OCI-LY1 (cell line): ENCODE results near the gene ACTR8.

Experiments
- H2AFZ ChIP-seq: fragments of 200-600 bp; sonication (generic), shearing (Covaris generic); 2 replicates; pipeline ENCODE4 v1.6.0; 2014; ENCODE audit warnings: antibody characterized with exemption, mild to moderate bottlenecking, low read length
- H3F3A ChIP-seq: fragments of 200-600 bp; sonication (generic), shearing (Covaris generic); 2 replicates; pipeline ENCODE4 v1.6.0; 2014; ENCODE audit warnings: mild to moderate bottlenecking, antibody characterized with exemption, low read length, moderate library complexity; ENCODE audit not compliant: insufficient read depth
- H3K27ac ChIP-seq: fragments of 200-600 bp; sonication (generic); 2 replicates; pipeline ENCODE4 v1.5.1; 2014; ENCODE audit warnings: low read length, mixed run types, mild to moderate bottlenecking, low read depth; ENCODE audit not compliant: poor library complexity, severe bottlenecking
- H3K27me3 ChIP-seq: fragments of 200-600 bp; sonication (generic); 2 replicates; pipeline ENCODE4 v1.6.0; 2014; ENCODE audit warnings: antibody characterized with exemption, mild to moderate bottlenecking, low read length, moderate library complexity; ENCODE audit not compliant: insufficient read depth
- H3K36me3 ChIP-seq: fragments of 200-600 bp; sonication (generic); 2 replicates; pipeline ENCODE4 v1.6.1; 2014; ENCODE audit warnings: mild to moderate bottlenecking, antibody characterized with exemption, low read length, moderate library complexity, mixed read lengths; ENCODE audit not compliant: insufficient read depth
- H3K4me1 ChIP-seq: fragments of 200-600 bp; sonication (generic); 2 replicates; pipeline ENCODE4 v1.5.1; 2014; ENCODE audit warnings: mild to moderate bottlenecking, low read length, moderate library complexity; ENCODE audit not compliant: insufficient read depth, severe bottlenecking
- H3K4me2 ChIP-seq: fragments of 200-600 bp; sonication (generic), shearing (Covaris generic); 2 replicates; pipeline ENCODE4 v1.6.1; 2014; ENCODE audit warnings: low read length
- H3K4me3 ChIP-seq: fragments of 200-600 bp; sonication (generic); 2 replicates; pipeline ENCODE4 v1.5.1; 2014; ENCODE audit warnings: low read length, low read depth, mild to moderate bottlenecking, mixed read lengths; ENCODE audit not compliant: poor library complexity, severe bottlenecking
- H3K79me2 ChIP-seq: fragments of 200-600 bp; shearing (Covaris generic); 2 replicates; pipeline ENCODE4 v1.6.1; 2016; ENCODE audit warnings: mixed run types, low read length, mixed read lengths; ENCODE audit not compliant: insufficient read depth
- H3K9ac ChIP-seq: fragments of 200-600 bp; sonication (generic), shearing (Covaris generic); 2 replicates; pipeline ENCODE4 v1.6.1; 2014; ENCODE audit warnings: mild to moderate bottlenecking, low read length, mixed read lengths
- H3K9me2 ChIP-seq: fragments of 200-600 bp; sonication (generic), shearing (Covaris generic); 2 replicates; pipeline ENCODE4 v1.6.1; 2014; ENCODE audit warnings: low read depth, mild to moderate bottlenecking, low read length, mixed read lengths
- H3K9me3 ChIP-seq: fragments of 200-600 bp; shearing (Covaris generic); 2 replicates; pipeline ENCODE4 v1.6.1; 2014; ENCODE audit warnings: low read length, mixed read lengths
- H4K20me1 ChIP-seq: fragments of 200-600 bp; sonication (generic), shearing (Covaris generic); 2 replicates; pipeline ENCODE4 v1.6.0; 2016; ENCODE audit warnings: mild to moderate bottlenecking, low read length; ENCODE audit not compliant: insufficient read depth
- EZH2 ChIP-seq: fragments of 200-600 bp; sonication (generic), shearing (Covaris generic); IDR thresholded peaks from 2 replicates; pipeline ENCODE4 v1.8.0; 2017; ENCODE audit warnings: borderline replicate concordance, mixed run types, mild to moderate bottlenecking, antibody characterized with exemption, low read length, moderate library complexity, mixed read lengths
- TF ChIP-seq, protein P1 (sequence below): fragments of 200-600 bp; sonication (generic), shearing (Covaris generic); IDR thresholded peaks from 2 replicates; pipeline ENCODE4 v1.5.1; 2017; ENCODE audit warnings: mild to moderate bottlenecking, antibody characterized with exemption, low read length, moderate library complexity, mixed read lengths

ACTR8 gene

DNA sequence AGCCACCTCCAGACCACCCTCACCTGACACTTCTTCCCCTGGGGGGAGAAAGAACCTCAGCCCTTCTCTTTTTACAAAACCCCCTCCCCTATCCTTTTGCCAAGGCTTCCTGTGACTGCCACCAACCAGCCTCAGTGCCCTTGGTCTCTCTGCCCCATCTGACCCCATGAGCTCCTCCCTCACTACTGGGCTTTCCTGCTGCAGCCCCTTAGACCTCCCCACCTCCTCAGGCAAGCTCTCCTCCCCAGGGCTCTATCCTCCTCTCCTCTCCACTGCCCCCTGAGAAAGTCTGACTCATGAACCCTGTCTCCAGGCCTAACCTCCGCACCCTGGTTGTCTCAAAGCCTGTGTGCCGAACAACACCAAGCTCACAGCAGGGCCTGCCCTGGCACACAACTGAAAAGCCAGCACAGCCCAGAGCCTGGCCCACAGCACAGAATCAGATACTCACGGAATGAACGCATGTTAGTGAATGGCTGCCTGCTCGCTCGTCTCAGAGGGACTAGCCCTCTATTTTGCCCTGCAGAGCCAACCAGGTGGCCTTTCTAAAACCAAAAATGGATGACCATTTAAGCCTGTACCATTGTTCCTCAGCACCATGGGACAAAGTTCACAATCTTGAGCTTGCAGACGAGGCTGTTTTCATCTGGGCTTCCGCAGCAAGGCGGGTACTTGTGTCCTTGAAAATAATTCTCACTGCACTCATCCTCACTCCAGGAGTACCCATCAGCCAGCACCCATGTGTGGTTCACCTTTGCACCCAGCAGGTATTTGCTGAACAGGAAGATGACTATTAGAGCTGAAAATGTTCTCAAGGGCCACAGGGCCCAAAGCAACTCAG lies 37.5 kb downstream of the ACTR8 start:
- Histone ChIP-seq H2AFZ (no peak overlapping the region), H3F3A (no peaks in the 10 kb centered on the region), H3K4me2 (no peak overlapping the region), H3K79me2 (no peaks in the 10 kb centered on the region), H3K4me1 (peaks cover 22% of the 10 kb centered on the region), H3K27ac (no peak overlapping the region), H3K9ac (no peak overlapping the region), H3K27me3 (peaks cover 21% of the 10 kb centered on the region), H3K36me3 (no peaks in the 10 kb centered on the region), H3K9me3 (no peaks in the 10 kb centered on the region), H3K4me3 (no peak overlapping the region), H3K9me2 (no peaks in the 10 kb centered on the region), H4K20me1 (no peaks in the 10 kb centered on the region)
- TF ChIP-seq, protein P1, sequence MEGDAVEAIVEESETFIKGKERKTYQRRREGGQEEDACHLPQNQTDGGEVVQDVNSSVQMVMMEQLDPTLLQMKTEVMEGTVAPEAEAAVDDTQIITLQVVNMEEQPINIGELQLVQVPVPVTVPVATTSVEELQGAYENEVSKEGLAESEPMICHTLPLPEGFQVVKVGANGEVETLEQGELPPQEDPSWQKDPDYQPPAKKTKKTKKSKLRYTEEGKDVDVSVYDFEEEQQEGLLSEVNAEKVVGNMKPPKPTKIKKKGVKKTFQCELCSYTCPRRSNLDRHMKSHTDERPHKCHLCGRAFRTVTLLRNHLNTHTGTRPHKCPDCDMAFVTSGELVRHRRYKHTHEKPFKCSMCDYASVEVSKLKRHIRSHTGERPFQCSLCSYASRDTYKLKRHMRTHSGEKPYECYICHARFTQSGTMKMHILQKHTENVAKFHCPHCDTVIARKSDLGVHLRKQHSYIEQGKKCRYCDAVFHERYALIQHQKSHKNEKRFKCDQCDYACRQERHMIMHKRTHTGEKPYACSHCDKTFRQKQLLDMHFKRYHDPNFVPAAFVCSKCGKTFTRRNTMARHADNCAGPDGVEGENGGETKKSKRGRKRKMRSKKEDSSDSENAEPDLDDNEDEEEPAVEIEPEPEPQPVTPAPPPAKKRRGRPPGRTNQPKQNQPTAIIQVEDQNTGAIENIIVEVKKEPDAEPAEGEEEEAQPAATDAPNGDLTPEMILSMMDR: no peak
- TF ChIP-seq EZH2: no peak

DNA sequence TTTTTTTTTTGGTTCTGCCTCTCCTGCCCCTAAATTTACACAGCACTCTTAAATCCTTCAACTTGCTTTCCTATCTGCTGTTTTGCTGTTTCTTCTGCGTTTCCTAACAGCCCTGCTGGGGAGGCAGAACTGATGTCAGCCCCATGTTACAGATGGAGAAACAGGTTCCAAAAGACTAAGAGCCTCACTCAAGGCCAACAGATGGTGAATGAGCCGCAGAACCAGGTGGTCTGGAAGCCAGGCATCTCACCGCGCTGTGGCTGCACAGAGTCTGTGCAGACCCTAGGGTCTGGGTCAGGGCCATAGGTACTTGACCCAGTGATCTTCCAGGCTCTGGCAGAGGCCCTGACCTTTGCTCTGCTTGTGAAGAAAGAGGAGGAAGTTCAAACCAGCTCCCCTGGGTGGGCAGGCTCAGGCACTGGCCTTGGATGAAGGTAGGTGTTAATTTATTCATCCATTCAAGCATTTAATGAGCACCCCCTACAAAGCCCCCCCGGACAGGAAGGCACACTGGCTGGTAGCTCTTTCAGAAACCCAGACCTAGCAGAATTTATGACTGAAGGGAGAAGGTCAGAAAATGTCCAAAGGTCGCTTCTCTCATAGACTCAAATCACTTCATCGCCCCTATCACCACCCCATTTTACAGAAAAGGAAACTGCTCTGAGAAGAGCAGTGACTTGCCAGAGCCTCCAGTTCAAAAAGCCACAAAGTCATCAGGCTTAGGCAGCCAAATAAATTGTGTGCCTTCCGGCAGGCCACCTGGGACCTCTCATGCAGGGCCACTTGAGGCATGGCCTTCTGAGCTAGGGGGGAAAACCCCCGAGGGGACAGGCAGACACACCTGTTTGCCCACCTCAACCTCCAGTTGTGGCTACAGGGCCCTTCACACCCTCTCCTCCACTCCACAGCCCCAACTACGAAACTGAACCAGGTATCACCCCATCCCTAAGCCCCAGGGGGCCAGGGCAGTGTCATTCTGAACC lies 38.5 kb downstream of the ACTR8 start:
- Histone ChIP-seq H3K9me2 (no peaks in the 10 kb centered on the region), H3K4me2 (no peak overlapping the region), H3K9me3 (no peaks in the 10 kb centered on the region), H3K27me3 (peaks cover 13% of the 10 kb centered on the region), H2AFZ (no peak overlapping the region), H3K9ac (no peak overlapping the region), H3K79me2 (no peaks in the 10 kb centered on the region), H4K20me1 (no peaks in the 10 kb centered on the region), H3K27ac (no peak overlapping the region), H3K4me3 (no peak overlapping the region), H3K4me1 (peaks cover 22% of the 10 kb centered on the region), H3F3A (no peaks in the 10 kb centered on the region), H3K36me3 (no peaks in the 10 kb centered on the region)
- TF ChIP-seq EZH2: no peak
- TF ChIP-seq, protein P1: no peak

DNA sequence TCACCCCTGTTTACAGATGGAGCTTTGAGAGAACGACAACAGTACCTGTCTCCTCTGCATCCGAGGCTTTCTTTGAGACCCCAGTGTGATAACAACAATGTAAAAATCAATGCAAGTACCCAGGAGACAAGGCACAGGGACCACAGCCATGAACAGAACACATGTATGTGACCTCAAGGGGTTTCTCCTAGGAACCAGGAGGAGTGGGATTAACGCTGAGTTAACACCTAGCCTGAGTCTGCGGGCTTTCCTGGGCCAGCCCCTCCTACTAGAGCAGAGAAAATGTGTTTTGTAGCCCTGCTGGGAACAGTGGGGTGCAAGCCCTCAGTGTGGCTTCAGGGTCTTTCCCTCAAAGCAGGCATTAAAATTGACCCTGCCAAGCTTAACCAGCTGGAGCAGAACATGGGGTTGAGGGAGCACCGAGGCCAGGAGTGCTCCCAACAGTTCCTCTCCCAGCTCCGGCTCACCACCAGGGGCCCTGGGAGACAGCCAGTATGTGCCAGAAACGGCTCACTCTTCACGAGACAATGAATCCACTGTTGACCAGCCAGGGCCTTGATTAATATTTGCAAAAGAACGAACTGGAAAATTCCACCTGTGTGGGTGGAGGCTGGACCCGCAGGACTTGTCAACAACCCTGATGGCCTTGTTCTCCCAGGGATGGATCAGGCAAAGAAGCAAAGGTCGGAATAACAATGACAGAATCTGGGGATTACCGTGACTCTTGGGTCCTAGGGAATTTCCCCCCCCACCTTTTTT lies 39.3 kb downstream of the ACTR8 start:
- no peaks in the 10 kb centered on the region for H4K20me1 ChIP-seq
- no peak overlapping the region for H3K4me2 ChIP-seq
- no peaks in the 10 kb centered on the region for H3F3A ChIP-seq
- H3K9me3 ChIP-seq: no peaks in the 10 kb centered on the region
- no peak overlapping the region for H2AFZ ChIP-seq
- H3K9ac ChIP-seq: no peak overlapping the region
- H3K27ac ChIP-seq: no peak overlapping the region
- H3K4me1 ChIP-seq: peaks cover 22% of the 10 kb centered on the region
- H3K9me2 ChIP-seq: no peaks in the 10 kb centered on the region
- H3K4me3 ChIP-seq: no peak overlapping the region
- peaks cover 8% of the 10 kb centered on the region; the same call in 1 of the 2 replicates for H3K27me3 ChIP-seq
- no peaks in the 10 kb centered on the region for H3K36me3 ChIP-seq
- no peaks in the 10 kb centered on the region for H3K79me2 ChIP-seq
- TF ChIP-seq, protein P1: no peak
- TF ChIP-seq EZH2: no peak
